GM10248 (cell line): Measurements from ENCODE around the gene ZNF423.

Experiments
- CTCF ChIA-PET: fragments of 300-600 bp; sonication (Branson Sonifier 250); formaldehyde crosslinking; extraction: SDS; loops from one replicate; lab custom pipeline; 2021; ENCODE audit warnings: antibody characterized with exemption; lab: Yijun Ruan, JAX
- POLR2A ChIA-PET: fragments of 350-650 bp; sonication (Branson Sonifier 250); formaldehyde crosslinking; extraction: SDS; loops from one replicate; lab custom pipeline; 2020; ENCODE audit warnings: antibody characterized with exemption; lab: Yijun Ruan, JAX
- DNase-seq: peaks from one replicate; pipeline ENCODE4 v3.0.0; 2012; ENCODE audit errors: extremely low spot score
- TF ChIP-seq, protein P1 (sequence below): IDR thresholded peaks from 2 replicates; pipeline ENCODE4 v1.5.1; 2012; ENCODE audit warnings: mild to moderate bottlenecking, low read depth; ENCODE audit errors: extremely low read depth, missing control alignments, control extremely low read depth

ZNF423 gene

DNA sequence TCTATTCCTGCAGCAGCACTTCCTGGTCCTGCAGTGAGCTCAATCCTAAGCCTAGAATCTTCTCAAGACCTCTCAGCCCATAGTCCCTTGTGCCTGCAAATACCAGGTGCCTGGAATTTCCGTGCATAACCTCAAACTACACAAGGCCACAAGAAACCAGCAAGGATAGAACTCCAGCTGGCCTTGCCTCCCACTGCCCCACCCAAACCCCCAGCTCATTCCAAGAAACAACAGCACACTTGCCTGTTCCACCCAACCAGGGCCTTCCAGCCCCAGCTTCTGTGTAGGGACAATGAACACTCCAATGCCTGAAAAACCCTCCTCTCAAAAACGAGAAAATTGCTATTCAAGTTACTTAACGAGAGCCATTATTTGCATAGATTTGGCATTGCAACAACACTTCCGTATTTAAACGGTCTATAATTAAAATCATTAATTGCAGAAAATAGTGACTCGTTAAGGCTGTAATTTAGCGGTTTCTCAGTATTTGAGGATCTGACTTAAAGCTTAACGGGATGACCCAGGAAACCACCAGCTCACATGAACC is 335.3 kb downstream of the ZNF423 start:
- DNase-seq: no peak
- POLR2A ChIA-PET: no interaction called here
- TF ChIP-seq, protein P1, sequence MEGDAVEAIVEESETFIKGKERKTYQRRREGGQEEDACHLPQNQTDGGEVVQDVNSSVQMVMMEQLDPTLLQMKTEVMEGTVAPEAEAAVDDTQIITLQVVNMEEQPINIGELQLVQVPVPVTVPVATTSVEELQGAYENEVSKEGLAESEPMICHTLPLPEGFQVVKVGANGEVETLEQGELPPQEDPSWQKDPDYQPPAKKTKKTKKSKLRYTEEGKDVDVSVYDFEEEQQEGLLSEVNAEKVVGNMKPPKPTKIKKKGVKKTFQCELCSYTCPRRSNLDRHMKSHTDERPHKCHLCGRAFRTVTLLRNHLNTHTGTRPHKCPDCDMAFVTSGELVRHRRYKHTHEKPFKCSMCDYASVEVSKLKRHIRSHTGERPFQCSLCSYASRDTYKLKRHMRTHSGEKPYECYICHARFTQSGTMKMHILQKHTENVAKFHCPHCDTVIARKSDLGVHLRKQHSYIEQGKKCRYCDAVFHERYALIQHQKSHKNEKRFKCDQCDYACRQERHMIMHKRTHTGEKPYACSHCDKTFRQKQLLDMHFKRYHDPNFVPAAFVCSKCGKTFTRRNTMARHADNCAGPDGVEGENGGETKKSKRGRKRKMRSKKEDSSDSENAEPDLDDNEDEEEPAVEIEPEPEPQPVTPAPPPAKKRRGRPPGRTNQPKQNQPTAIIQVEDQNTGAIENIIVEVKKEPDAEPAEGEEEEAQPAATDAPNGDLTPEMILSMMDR: no peak
- CTCF ChIA-PET: interaction anchor here (1.1 to 1.5 kb wide), 3 partner anchors 11 to 79 kb away, joined by 3 to 4 read pairs (median 3); no protein-coding TSS in a partner anchor

DNA sequence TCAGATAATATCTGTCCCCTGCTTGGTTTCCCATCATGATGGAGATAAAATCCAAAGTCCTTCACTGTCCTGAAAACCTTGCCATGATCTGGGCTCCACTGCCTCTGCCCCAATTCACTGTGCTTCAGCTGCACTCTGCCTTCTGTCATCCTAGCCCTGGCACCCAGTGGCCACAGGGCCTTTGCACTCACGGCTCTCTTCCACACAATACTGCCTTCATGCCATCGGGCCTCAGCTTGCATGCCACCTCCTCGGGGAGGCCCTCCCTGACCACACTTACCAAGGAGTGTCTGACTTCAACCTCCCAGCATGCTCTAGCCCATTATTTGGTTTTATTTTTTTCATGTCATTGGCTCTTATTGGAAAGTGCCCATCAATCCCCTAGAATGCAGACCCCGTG is 336.2 kb downstream of the ZNF423 start:
- CTCF ChIA-PET: interaction anchor here (1.1 kb wide), 1 partner anchor 19 kb away, joined by 3 read pairs; no protein-coding TSS in a partner anchor
- TF ChIP-seq, protein P1: no peak
- POLR2A ChIA-PET: no interaction called here
- no peak for DNase-seq

DNA sequence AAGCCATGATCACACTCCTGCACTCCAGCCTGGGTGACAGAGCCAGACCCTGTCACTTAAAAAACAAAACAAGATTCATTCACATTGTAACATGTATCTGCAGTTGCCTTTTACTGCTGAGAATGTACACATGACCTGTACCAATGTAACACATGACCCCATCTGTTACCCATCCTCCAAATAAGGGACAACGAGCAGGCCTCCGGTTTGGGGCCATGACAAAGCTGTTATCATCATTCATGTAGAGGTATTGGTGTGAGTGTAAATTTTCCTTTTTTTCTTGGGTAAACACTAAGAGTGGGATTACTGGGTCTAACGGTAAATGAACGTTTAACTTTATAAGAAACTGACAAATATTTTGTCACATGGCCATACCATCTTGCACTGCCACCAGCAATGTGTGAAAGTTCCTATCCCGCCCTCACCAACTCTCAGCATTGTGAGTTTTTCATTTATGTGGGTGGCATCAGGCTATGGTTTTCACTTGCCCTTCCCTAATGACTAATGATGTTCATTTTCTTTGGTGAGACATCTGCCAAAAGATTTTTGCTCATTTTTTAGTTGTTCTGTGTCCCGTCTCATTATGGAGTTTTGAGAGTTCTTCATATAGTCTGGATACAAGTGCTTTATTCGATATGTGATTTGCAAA is 336.8 kb downstream of the ZNF423 start:
- TF ChIP-seq, protein P1: no peak
- ChIA-PET POLR2A (no interaction called here), CTCF (no interaction called here)
- DNase-seq: no peak

DNA sequence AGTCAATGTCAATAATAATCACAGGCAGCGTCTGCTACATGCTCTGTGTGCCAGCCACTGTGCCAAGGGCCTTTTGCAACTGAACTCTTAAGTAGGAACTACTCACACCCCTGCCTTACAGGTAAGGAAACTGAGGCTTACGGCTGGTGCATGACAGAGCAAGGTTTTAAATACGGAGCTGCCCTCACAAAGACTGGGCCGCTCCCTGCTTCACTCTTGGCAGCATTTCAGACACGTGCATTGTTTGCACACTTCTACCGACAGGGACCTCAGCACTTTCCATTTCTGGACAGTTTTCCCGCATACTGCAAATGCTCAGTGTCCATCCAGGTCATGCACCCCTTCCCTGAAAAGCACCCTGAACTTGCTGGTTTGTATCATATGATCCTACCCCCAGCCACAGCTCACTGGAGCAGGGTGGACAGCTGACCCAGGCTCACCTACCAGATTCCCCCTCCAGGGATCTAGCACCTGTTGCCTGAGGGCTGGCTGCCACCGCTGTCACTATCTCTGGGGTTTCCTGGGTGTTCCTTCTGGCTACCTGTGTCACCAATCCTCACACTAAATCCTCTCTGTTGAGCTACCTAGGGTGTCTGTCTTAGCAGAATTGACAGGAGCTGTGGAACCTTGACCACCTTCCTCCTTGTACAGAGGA is 339.4 kb downstream of the ZNF423 start:
- POLR2A ChIA-PET: no interaction called here
- TF ChIP-seq, protein P1: no peak
- DNase-seq: no peak
- CTCF ChIA-PET: interaction anchor here (1.7 kb wide), 2 partner anchors 9 to 77 kb away, joined by 3 to 4 read pairs; no protein-coding TSS in a partner anchor

DNA sequence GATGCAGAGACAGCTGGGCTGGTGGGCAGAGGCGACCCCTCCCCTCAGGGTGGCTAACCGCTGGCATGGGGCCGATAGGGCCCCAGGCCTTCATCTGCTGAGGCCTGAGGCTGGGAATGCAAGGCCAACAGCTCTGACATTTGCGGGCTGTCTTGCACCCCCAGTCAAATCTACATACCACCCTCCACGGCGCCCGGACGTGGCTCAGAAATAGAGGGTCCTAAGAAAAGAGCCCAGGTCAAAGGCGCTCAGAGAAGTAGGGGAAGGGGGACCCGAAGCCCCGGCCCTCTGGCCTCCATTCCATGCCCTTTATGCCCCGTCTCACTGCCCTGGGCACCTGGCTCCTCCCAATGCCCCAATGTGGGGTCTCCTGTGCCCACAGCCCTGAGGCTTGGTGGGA is 340.1 kb downstream of the ZNF423 start:
- ChIA-PET POLR2A (no interaction called here), CTCF (interaction anchor here (1.3 to 1.7 kb wide), 2 partner anchors 8 to 9 kb away, joined by 3 to 5 read pairs; no protein-coding TSS in a partner anchor)
- TF ChIP-seq, protein P1: no peak
- DNase-seq: no peak

DNA sequence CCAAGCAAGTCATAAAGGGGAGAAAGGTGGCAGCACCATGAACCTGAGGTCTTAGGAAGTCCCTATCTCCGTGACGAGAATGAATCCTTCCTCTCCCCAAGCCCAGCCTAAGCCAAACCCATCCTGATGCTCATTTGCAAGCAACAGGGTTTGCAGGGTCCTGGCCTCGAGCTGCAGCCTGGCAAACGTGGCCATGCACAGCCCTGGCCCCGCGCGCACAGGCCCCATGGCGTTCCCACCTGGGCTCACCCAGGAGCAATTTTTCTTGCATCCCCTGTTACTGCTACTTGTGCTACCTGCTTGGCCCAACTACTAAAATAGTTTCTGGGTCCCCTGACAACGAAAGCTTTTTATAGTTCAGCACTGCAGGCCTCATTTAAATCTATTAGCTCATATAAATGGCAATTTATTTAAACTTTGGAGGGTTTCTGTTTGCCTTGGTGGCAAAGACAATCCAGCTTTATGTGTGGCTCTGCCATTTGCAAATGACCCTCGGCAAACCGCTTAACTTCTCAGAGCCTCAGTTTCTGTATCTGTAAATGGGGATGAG is 340.8 kb downstream of the ZNF423 start:
- DNase-seq: no peak
- ChIA-PET POLR2A (interaction anchor here (0.5 kb wide), 1 partner anchor 405 kb away, joined by 3 read pairs; no protein-coding TSS in a partner anchor), CTCF (interaction anchor here (1.3 to 1.6 kb wide), 2 partner anchors 10 to 11 kb away, joined by 3 to 5 read pairs; no protein-coding TSS in a partner anchor)
- TF ChIP-seq, protein P1: no peak
